GM18861 (cell line): ENCODE measurements around the gene SCN5A.

Experiments
- ATAC-seq: cut with Tn5 transposase; IDR thresholded peaks from one replicate; pipeline ENCODE4 v1.9.1; 2021; ENCODE audit not compliant: unreplicated experiment

The SCN5A gene

GRCh38 chr3:38562467-38562925 lies 87.0 kb downstream of the SCN5A start:
- ATAC-seq: no peak

GRCh38 chr3:38561746-38562466 lies 87.6 kb downstream of the SCN5A start:
- no peak for ATAC-seq

- ATAC-seq: no peak
Measured at GRCh38 chr3:38560996-38561717, 88.3 kb downstream of the SCN5A start.

GRCh38 chr3:38560284-38560683 lies 89.2 kb downstream of the SCN5A start:
- no peak for ATAC-seq

GRCh38 chr3:38558864-38559263 lies 90.6 kb downstream of the SCN5A start:
- no peak for ATAC-seq

GRCh38 chr3:38556640-38557358 lies 92.7 kb downstream of the SCN5A start:
- no peak for ATAC-seq

- no peak for ATAC-seq
Measured at GRCh38 chr3:38555926-38556325, 93.6 kb downstream of the SCN5A start.

- no peak for ATAC-seq
Measured at GRCh38 chr3:38555149-38555840, 94.2 kb downstream of the SCN5A start.

GRCh38 chr3:38554127-38554827 lies 95.2 kb downstream of the SCN5A start:
- ATAC-seq: no peak

- no peak for ATAC-seq
Measured at GRCh38 chr3:38553071-38553470, 96.4 kb downstream of the SCN5A start.

- no peak for ATAC-seq
Measured at GRCh38 chr3:38552364-38552763, 97.1 kb downstream of the SCN5A start.

- no peak for ATAC-seq
Measured at GRCh38 chr3:38551026-38551832, 98.3 kb downstream of the SCN5A start.

- ATAC-seq: no peak
Measured at GRCh38 chr3:38549957-38550840, 99.3 kb downstream of the SCN5A start.

GRCh38 chr3:38549486-38549885 lies 100.0 kb downstream of the SCN5A start:
- no peak for ATAC-seq

- ATAC-seq: no peak
Measured at GRCh38 chr3:38549082-38549481, 100.4 kb downstream of the SCN5A start.

GRCh38 chr3:38548154-38548931 lies 101.1 kb downstream of the SCN5A start:
- ATAC-seq: no peak

- ATAC-seq: no peak
Measured at GRCh38 chr3:38545983-38546382, 103.5 kb downstream of the SCN5A start.

GRCh38 chr3:38545550-38545949 lies 103.9 kb downstream of the SCN5A start:
- no peak for ATAC-seq
